ENCODE measurements around the gene MOXD1.

Gene MOXD1

DNA sequence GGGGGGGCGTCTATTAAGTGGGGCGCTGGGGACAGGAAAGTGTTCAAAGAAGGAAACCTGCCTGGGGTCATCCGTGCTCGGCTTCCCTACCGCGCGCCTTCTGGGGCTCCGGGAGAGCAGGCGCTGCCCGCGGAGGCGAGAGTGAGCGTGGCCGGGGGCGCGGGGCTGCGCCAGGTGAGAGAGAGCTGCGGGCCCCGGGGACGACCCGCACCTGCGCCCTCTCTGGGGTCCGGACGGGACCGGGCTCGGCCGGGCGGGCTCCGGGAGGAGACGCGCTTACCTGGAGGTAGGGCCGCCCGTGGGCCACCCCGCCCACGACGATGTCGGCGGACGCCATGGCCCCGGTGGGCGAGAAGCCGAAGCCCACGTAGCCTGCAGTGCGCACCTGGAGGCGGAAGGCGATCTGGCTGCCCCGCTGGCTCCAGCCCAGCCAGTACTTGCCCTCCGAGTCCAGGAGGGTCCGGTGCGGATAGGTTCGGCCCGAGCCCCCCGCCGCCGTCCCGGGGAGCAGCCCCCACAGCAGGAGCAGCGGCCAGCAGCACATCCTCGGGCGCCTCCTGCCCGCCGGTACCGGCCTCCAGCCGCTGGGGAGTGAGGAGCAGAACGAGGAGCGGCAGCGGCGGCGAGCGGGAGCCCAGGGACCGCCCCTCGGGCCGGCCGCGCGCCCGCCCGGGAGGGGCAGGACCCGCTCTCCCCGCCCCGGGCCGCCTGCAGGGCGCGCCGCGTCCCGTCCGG is at the start of gene MOXD1:
Gene MOXD1 (minus strand): TSS at position 593 of the 735 bp plus-strand sequence. CDS start 49 bp downstream, at position 544.
- peak within 1 kb of the TSS; percentile 66 for H3K9ac ChIP-seq (ENCODE audit: low read length)
- peak within 1 kb of the TSS; percentile 65 for H3K4me3 ChIP-seq (ENCODE audit: insufficient read depth, low read length, poor library complexity, severe bottlenecking)
- peak within 1 kb of the TSS; percentile 69 for H3K4me2 ChIP-seq (ENCODE audit: low read depth, low read length, poor library complexity, severe bottlenecking)
- peak within 1 kb of the TSS; percentile 97 for H2AFZ ChIP-seq (ENCODE audit: low read depth, low read length, severe bottlenecking)
- H3K9me3 ChIP-seq (ENCODE audit: insufficient read depth, low read length) = no peaks in the 10 kb centered on the region
- H3K9me2 ChIP-seq (replicated peaks; ENCODE audit: insufficient read depth, low read length) = no peaks in the 10 kb centered on the region
- TF ChIP-seq, protein P1, sequence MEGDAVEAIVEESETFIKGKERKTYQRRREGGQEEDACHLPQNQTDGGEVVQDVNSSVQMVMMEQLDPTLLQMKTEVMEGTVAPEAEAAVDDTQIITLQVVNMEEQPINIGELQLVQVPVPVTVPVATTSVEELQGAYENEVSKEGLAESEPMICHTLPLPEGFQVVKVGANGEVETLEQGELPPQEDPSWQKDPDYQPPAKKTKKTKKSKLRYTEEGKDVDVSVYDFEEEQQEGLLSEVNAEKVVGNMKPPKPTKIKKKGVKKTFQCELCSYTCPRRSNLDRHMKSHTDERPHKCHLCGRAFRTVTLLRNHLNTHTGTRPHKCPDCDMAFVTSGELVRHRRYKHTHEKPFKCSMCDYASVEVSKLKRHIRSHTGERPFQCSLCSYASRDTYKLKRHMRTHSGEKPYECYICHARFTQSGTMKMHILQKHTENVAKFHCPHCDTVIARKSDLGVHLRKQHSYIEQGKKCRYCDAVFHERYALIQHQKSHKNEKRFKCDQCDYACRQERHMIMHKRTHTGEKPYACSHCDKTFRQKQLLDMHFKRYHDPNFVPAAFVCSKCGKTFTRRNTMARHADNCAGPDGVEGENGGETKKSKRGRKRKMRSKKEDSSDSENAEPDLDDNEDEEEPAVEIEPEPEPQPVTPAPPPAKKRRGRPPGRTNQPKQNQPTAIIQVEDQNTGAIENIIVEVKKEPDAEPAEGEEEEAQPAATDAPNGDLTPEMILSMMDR (IDR thresholded peaks at IDR 0.05; ENCODE audit: insufficient read depth, low read length, poor library complexity, severe bottlenecking) = peak; percentile 11
- TF ChIP-seq EZH2phosphoT487 (conservative IDR thresholded peaks at IDR 0.05; ENCODE audit: low read length) = 0 out of 2 replicates have a peak, but pooled peaks have one; percentile 36
- 0 out of 2 replicates have a peak, but pooled peaks cover 4% of the 10 kb centered on the region for H3F3A ChIP-seq (ENCODE audit: insufficient read depth)
- H4K20me1 ChIP-seq (ENCODE audit: low read depth, low read length) = no peaks in the 10 kb centered on the region
- H3K27me3 ChIP-seq (ENCODE audit: low read length) = no peaks in the 10 kb centered on the region
- H3K27ac ChIP-seq (ENCODE audit: low read depth, low read length) = no peak within 1 kb of the TSS
- no peaks in the 10 kb centered on the region for H3K79me2 ChIP-seq (ENCODE audit: insufficient read depth, low read length)
- H3K36me3 ChIP-seq (ENCODE audit: low read length) = no peaks in the 10 kb centered on the region

DNA sequence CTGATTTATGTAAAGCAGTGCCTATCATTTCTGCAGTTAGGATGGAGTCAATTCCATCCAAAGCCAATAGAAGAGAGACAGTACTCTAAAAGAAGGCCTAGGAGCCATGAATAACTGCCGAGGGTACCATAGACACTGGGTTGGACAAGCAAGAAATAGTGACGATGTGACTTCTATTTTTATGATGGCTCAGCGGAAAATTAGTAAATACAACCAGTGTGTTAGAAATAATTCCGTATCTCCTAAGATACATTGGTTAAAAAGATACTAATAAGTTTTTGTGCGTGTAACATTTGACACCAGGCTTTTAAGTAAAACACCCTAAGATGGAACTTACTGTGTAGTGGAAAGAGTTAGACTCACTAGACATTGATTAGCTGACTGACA is 45.6 kb upstream of the MOXD1 start:
- peaks cover 21% of the 10 kb centered on the region for H3F3A ChIP-seq (ENCODE audit: insufficient read depth)
- no peak overlapping the region for H2AFZ ChIP-seq (ENCODE audit: low read depth, low read length, severe bottlenecking)
- no peaks in the 10 kb centered on the region for H3K9me2 ChIP-seq (replicated peaks; ENCODE audit: insufficient read depth, low read length)
- no peak overlapping the region for H3K4me3 ChIP-seq (ENCODE audit: insufficient read depth, low read length, poor library complexity, severe bottlenecking)
- no peaks in the 10 kb centered on the region for H3K9me3 ChIP-seq (ENCODE audit: insufficient read depth, low read length)
- H3K4me2 ChIP-seq (ENCODE audit: low read depth, low read length, poor library complexity, severe bottlenecking) = no peak overlapping the region
- no peak overlapping the region for H3K9ac ChIP-seq (ENCODE audit: low read length)
- TF ChIP-seq EZH2phosphoT487 (conservative IDR thresholded peaks at IDR 0.05; ENCODE audit: low read length) = no peak
- TF ChIP-seq, protein P1 (IDR thresholded peaks at IDR 0.05; ENCODE audit: insufficient read depth, low read length, poor library complexity, severe bottlenecking) = no peak
- H3K27me3 ChIP-seq (ENCODE audit: low read length) = no peaks in the 10 kb centered on the region
- H4K20me1 ChIP-seq (ENCODE audit: low read depth, low read length) = no peaks in the 10 kb centered on the region
- H3K79me2 ChIP-seq (ENCODE audit: insufficient read depth, low read length) = no peaks in the 10 kb centered on the region
- H3K36me3 ChIP-seq (ENCODE audit: low read length) = peaks cover 56% of the 10 kb centered on the region
- H3K27ac ChIP-seq (ENCODE audit: low read depth, low read length) = no peak overlapping the region

DNA sequence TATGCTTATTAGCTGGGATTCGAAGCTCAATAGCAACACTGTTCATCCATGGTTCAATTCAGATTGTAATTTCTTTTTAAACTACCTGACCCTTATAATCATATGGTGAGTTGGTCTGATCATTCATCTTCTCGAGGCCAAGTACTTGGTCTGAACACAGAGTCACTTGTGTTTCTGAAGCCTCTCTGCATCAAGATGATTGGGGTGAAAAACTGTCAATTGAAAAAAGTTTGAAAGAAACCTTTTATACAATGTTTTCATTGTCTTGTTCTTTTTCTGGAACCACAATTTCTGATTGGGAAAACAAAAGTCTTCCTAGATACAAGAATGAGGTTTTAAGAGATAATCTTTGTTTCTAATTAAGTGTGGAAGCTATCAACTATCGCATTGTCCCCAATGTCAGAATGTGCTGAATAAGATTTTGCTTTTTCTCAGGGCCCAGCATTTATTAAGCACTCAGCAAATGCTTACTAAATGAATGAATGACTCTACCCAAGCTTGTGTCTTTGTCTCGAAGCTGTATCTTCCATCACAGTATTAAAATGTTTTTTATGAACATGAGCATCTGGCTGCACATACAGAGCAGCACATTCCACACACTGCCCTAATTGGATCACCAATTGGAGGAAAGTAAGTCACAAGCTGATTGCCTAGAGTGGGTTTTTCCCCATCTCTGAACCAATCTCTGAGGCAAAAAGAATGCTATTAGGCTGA is 45.0 kb upstream of the MOXD1 start:
- Histone ChIP-seq H3K9ac (ENCODE audit: low read length) (no peak overlapping the region), H3K4me2 (ENCODE audit: low read depth, low read length, poor library complexity, severe bottlenecking) (no peak overlapping the region), H3K79me2 (ENCODE audit: insufficient read depth, low read length) (no peaks in the 10 kb centered on the region), H3K27ac (ENCODE audit: low read depth, low read length) (no peak overlapping the region), H3K36me3 (ENCODE audit: low read length) (peaks cover 51% of the 10 kb centered on the region), H3K9me2 (replicated peaks; ENCODE audit: insufficient read depth, low read length) (no peaks in the 10 kb centered on the region), H3K9me3 (ENCODE audit: insufficient read depth, low read length) (no peaks in the 10 kb centered on the region), H3K27me3 (ENCODE audit: low read length) (no peaks in the 10 kb centered on the region), H2AFZ (ENCODE audit: low read depth, low read length, severe bottlenecking) (no peak overlapping the region), H4K20me1 (ENCODE audit: low read depth, low read length) (no peaks in the 10 kb centered on the region), H3F3A (ENCODE audit: insufficient read depth) (peaks cover 26% of the 10 kb centered on the region), H3K4me3 (ENCODE audit: insufficient read depth, low read length, poor library complexity, severe bottlenecking) (no peak overlapping the region)
- TF ChIP-seq EZH2phosphoT487 (conservative IDR thresholded peaks at IDR 0.05; ENCODE audit: low read length) = no peak
- TF ChIP-seq, protein P1 (IDR thresholded peaks at IDR 0.05; ENCODE audit: insufficient read depth, low read length, poor library complexity, severe bottlenecking) = no peak

All from SU-DHL-6 (cell line).